Measurements from ENCODE around the gene SPATA6L.

Gene SPATA6L

GRCh38 chr9:4666042-4666699, at the start of gene SPATA6L:
Gene SPATA6L (minus strand): TSS chr9:4666480. CDS start chr9:4666250, 230 bp downstream.
- DNase-seq (ENCODE audit: low spot score) (peak; percentile 69), FAIRE-seq (no peak)

GRCh38 chr9:4714266-4715016, 48.2 kb upstream of the SPATA6L start:
- no peak for FAIRE-seq
- no peak for DNase-seq (ENCODE audit: low spot score)

GRCh38 chr9:4713849-4714248, 47.6 kb upstream of the SPATA6L start:
- FAIRE-seq: peak; percentile 62

GRCh38 chr9:4709380-4709779, 43.1 kb upstream of the SPATA6L start:
- FAIRE-seq: no peak
- no peak for DNase-seq (ENCODE audit: low spot score)

More at GRCh38 chr9:4713849-4714248, 47.6 kb upstream of the SPATA6L start:
- no peak for DNase-seq (ENCODE audit: low spot score)

- DNase-seq (ENCODE audit: low spot score) (no peak), FAIRE-seq (no peak)
These were observed 40.8 kb upstream of the SPATA6L start for GRCh38 chr9:4706971-4707622.

GRCh38 chr9:4706021-4706420, 39.7 kb upstream of the SPATA6L start:
- DNase-seq (ENCODE audit: low spot score): no peak
- FAIRE-seq: no peak

- DNase-seq (ENCODE audit: low spot score): no peak
- FAIRE-seq: no peak
These were observed 37.8 kb upstream of the SPATA6L start for GRCh38 chr9:4704129-4704528.

- FAIRE-seq (no peak), DNase-seq (ENCODE audit: low spot score) (no peak)
These were observed 35.2 kb upstream of the SPATA6L start for GRCh38 chr9:4701526-4701925.

GRCh38 chr9:4700932-4701331, 34.7 kb upstream of the SPATA6L start:
- DNase-seq (ENCODE audit: low spot score) (no peak), FAIRE-seq (no peak)

GRCh38 chr9:4700091-4700490, 33.8 kb upstream of the SPATA6L start:
- DNase-seq (ENCODE audit: low spot score): no peak
- no peak for FAIRE-seq

GRCh38 chr9:4691795-4692194, 25.5 kb upstream of the SPATA6L start:
- DNase-seq (ENCODE audit: low spot score) (no peak), FAIRE-seq (no peak)

- no peak for FAIRE-seq
- DNase-seq (ENCODE audit: low spot score): no peak
These were observed 23.9 kb upstream of the SPATA6L start for GRCh38 chr9:4690144-4690543.

GRCh38 chr9:4689687-4690104, 23.4 kb upstream of the SPATA6L start:
- no peak for FAIRE-seq

GRCh38 chr9:4689021-4689420, 22.7 kb upstream of the SPATA6L start:
- no peak for DNase-seq (ENCODE audit: low spot score)
- FAIRE-seq: no peak

More at GRCh38 chr9:4689687-4690104, 23.4 kb upstream of the SPATA6L start:
- no peak for DNase-seq (ENCODE audit: low spot score)

- DNase-seq (ENCODE audit: low spot score) (no peak), FAIRE-seq (no peak)
These were observed 20.3 kb upstream of the SPATA6L start for GRCh38 chr9:4686584-4686983.

GRCh38 chr9:4686112-4686511, 19.8 kb upstream of the SPATA6L start:
- DNase-seq (ENCODE audit: low spot score) (no peak), FAIRE-seq (no peak)

GRCh38 chr9:4684820-4685219, 18.5 kb upstream of the SPATA6L start:
- no peak for DNase-seq (ENCODE audit: low spot score)

GRCh38 chr9:4680750-4681149, 14.5 kb upstream of the SPATA6L start:
- no peak for FAIRE-seq

More at GRCh38 chr9:4684820-4685219, 18.5 kb upstream of the SPATA6L start:
- FAIRE-seq: no peak

GRCh38 chr9:4680173-4680525, 13.9 kb upstream of the SPATA6L start:
- no peak for DNase-seq (ENCODE audit: low spot score)

More at GRCh38 chr9:4680750-4681149, 14.5 kb upstream of the SPATA6L start:
- DNase-seq (ENCODE audit: low spot score): no peak

GRCh38 chr9:4679268-4680172, 13.2 kb upstream of the SPATA6L start, which contains the start of gene CDC37L1:
Gene CDC37L1 (plus strand): TSS chr9:4679569. CDS start chr9:4679768, 199 bp downstream.
- peak; percentile 91 for DNase-seq (ENCODE audit: low spot score)
- no peak for FAIRE-seq

More at GRCh38 chr9:4680173-4680525, 13.9 kb upstream of the SPATA6L start:
- FAIRE-seq: no peak

- FAIRE-seq: no peak
- no peak for DNase-seq (ENCODE audit: low spot score)
These were observed 12.5 kb upstream of the SPATA6L start for GRCh38 chr9:4678679-4679267.

Measured in urothelium cell line (cell line).